H9 (cell line): ENCODE results near the gene ZRANB3. TPM values are rescaled to one million over a fixed set of nuclear protein-coding genes. Genes with fewer than 3 reads are reported as not detected.

ENCODE experiments used
- DNase-seq: peaks from one replicate; pipeline ENCODE4 v3.0.0-alpha.2; 2017
- H2AFZ ChIP-seq: one replicate; pipeline ENCODE4 v1.6.1; 2013; ENCODE audit warnings: mild to moderate bottlenecking, low read length, control low read depth, moderate library complexity
- H2AK5ac ChIP-seq: 2 replicates; pipeline ENCODE4 v1.6.1; 2013; ENCODE audit warnings: low read length, control low read depth, mixed read lengths; ENCODE audit not compliant: insufficient read length
- H2BK120ac ChIP-seq: one replicate; pipeline ENCODE4 v1.6.1; 2013; ENCODE audit warnings: low read depth, mild to moderate bottlenecking, low read length, control low read depth, inconsistent platforms; ENCODE audit not compliant: poor library complexity, severe bottlenecking
- H2BK12ac ChIP-seq: 2 replicates; pipeline ENCODE4 v1.6.1; 2013; ENCODE audit warnings: low read length, control low read depth, mixed read lengths, low read depth; ENCODE audit not compliant: insufficient read length
- H2BK15ac ChIP-seq: 2 replicates; pipeline ENCODE4 v1.6.1; 2013; ENCODE audit warnings: low read depth, low read length, control low read depth
- H2BK20ac ChIP-seq: one replicate; pipeline ENCODE4 v1.6.1; 2013; ENCODE audit warnings: low read depth, mild to moderate bottlenecking, low read length, control low read depth, inconsistent platforms; ENCODE audit not compliant: poor library complexity, severe bottlenecking
- H2BK5ac ChIP-seq: 2 replicates; pipeline ENCODE4 v1.6.1; 2013; ENCODE audit warnings: low read length, control low read depth, mixed read lengths; ENCODE audit not compliant: insufficient read length
- H3K14ac ChIP-seq: 2 replicates; pipeline ENCODE4 v1.6.1; 2013; ENCODE audit warnings: low read length, control low read depth; ENCODE audit not compliant: insufficient read depth
- H3K18ac ChIP-seq: 2 replicates; pipeline ENCODE4 v1.6.1; 2013; ENCODE audit warnings: low read depth, mild to moderate bottlenecking, mixed read lengths, low read length, control low read depth; ENCODE audit not compliant: insufficient read length
- H3K23ac ChIP-seq: 2 replicates; pipeline ENCODE4 v1.6.1; 2013; ENCODE audit warnings: low read length, control low read depth, mixed read lengths, low read depth; ENCODE audit not compliant: insufficient read length
- H3K23me2 ChIP-seq: 2 replicates; pipeline ENCODE4 v1.6.1; 2013; ENCODE audit warnings: low read depth, mild to moderate bottlenecking, mixed read lengths, low read length, control low read depth; ENCODE audit not compliant: insufficient read length, poor library complexity, severe bottlenecking
- H3K27ac ChIP-seq: 2 replicates; pipeline ENCODE4 v1.5.1; 2013; ENCODE audit warnings: low read length, control low read depth, mixed read lengths, low read depth; ENCODE audit not compliant: insufficient read length
- H3K27me3 ChIP-seq: 2 replicates; pipeline ENCODE4 v1.6.1; 2013; ENCODE audit warnings: low read length, control low read depth, inconsistent platforms; ENCODE audit not compliant: insufficient read depth
- H3K4ac ChIP-seq: 2 replicates; pipeline ENCODE4 v1.6.1; 2013; ENCODE audit warnings: low read depth, mild to moderate bottlenecking, control low read depth, inconsistent platforms, low read length, moderate library complexity
- H3K4me1 ChIP-seq: 2 replicates; pipeline ENCODE4 v1.6.1; 2013; ENCODE audit warnings: low read length, control low read depth, inconsistent platforms; ENCODE audit not compliant: insufficient read depth
- H3K4me2 ChIP-seq: 2 replicates; pipeline ENCODE4 v1.6.1; 2013; ENCODE audit warnings: low read length, control low read depth, mixed read lengths; ENCODE audit not compliant: insufficient read length, insufficient read depth
- H3K56ac ChIP-seq: 2 replicates; pipeline ENCODE4 v1.6.1; 2013; ENCODE audit warnings: low read depth, mild to moderate bottlenecking, mixed read lengths, low read length, control low read depth; ENCODE audit not compliant: insufficient read length
- H3K79me1 ChIP-seq: 2 replicates; pipeline ENCODE4 v1.6.1; 2013; ENCODE audit warnings: low read depth, mild to moderate bottlenecking, moderate library complexity, low read length, control low read depth, inconsistent platforms; ENCODE audit not compliant: insufficient read depth, poor library complexity, severe bottlenecking
- H3K79me2 ChIP-seq: 2 replicates; pipeline ENCODE4 v1.6.1; 2013; ENCODE audit warnings: low read length, control low read depth, inconsistent platforms; ENCODE audit not compliant: insufficient read depth
- H3K9ac ChIP-seq: 2 replicates; pipeline ENCODE4 v1.6.1; 2013; ENCODE audit warnings: low read length, control low read depth, mixed read lengths; ENCODE audit not compliant: insufficient read length; ENCODE audit errors: extremely low read depth
- H3K9me3 ChIP-seq: one replicate; pipeline ENCODE4 v1.6.1; 2013; ENCODE audit warnings: low read depth, low read length, inconsistent platforms; ENCODE audit not compliant: control insufficient read depth
- H3T11ph ChIP-seq: one replicate; pipeline ENCODE4 v1.6.1; 2013; ENCODE audit warnings: mild to moderate bottlenecking, low read length, control low read depth, inconsistent platforms
- H4K20me1 ChIP-seq: one replicate; pipeline ENCODE4 v1.6.1; 2013; ENCODE audit not compliant: control insufficient read depth, insufficient read length, insufficient read depth
- H4K5ac ChIP-seq: 2 replicates; pipeline ENCODE4 v1.6.1; 2013; ENCODE audit warnings: low read depth, mild to moderate bottlenecking, mixed read lengths, low read length, control low read depth; ENCODE audit not compliant: insufficient read length
- H4K8ac ChIP-seq: replicated peaks from 2 replicates; pipeline ENCODE4 v1.6.1; 2013; ENCODE audit warnings: low read length, control low read depth, mixed read lengths, low read depth; ENCODE audit not compliant: insufficient read length
- H4K91ac ChIP-seq: 2 replicates; pipeline ENCODE4 v1.6.1; 2013; ENCODE audit warnings: low read depth, mild to moderate bottlenecking, moderate library complexity, mixed read lengths, low read length, control low read depth; ENCODE audit not compliant: insufficient read length
- H3K27ac Mint-ChIP-seq, 3 experiments: 2 replicates in 2 of 3; 3 replicates in 1 of 3; pipeline ENCODE4 v1.8.0; 2020 to 2021; ENCODE audit warnings: mixed read lengths in 3 of 3, mild to moderate bottlenecking in 1 of 3, moderate library complexity in 1 of 3
- H3K27me3 Mint-ChIP-seq: 2 replicates; pipeline ENCODE4 v1.8.0; 2021; ENCODE audit warnings: low read depth, mild to moderate bottlenecking, moderate library complexity, mixed read lengths
- H3K36me3 Mint-ChIP-seq, 3 experiments: 2 replicates in 2 of 3; 3 replicates in 1 of 3; pipeline ENCODE4 v1.8.0; 2020 to 2021; ENCODE audit warnings: low read depth in 3 of 3, mixed read lengths in 3 of 3; ENCODE audit not compliant: insufficient read depth in 1 of 3
- H3K4me1 Mint-ChIP-seq, 2 experiments: 2 replicates each; pipeline ENCODE4 v1.8.0; 2020; ENCODE audit warnings: mixed read lengths in 2 of 2
- H3K4me3 Mint-ChIP-seq, 2 experiments: 2 replicates in 1 of 2; 3 replicates in 1 of 2; pipeline ENCODE4 v1.8.0; 2020 to 2021; ENCODE audit warnings: mild to moderate bottlenecking in 2 of 2, mixed read lengths in 2 of 2, moderate library complexity in 1 of 2
- H3K9me3 Mint-ChIP-seq, 2 experiments: 2 replicates in 1 of 2; 3 replicates in 1 of 2; pipeline ENCODE4 v1.8.0; 2020; ENCODE audit warnings: mild to moderate bottlenecking in 2 of 2, mixed read lengths in 2 of 2, moderate library complexity in 1 of 2
- WGBS: extraction: QIAGEN DNeasy Blood & Tissue Kit; methylation state at CpG from one replicate; pipeline ENCODE4 v1.1.7; 2013; ENCODE audit warnings: missing lambda C conversion rate, low lambda C conversion rate, mixed read lengths; ENCODE audit not compliant: insufficient read length; ENCODE audit errors: extremely low coverage; 5-methylcytosine and 5-hydroxymethylcytosine counted together
- total RNA-seq: library from RNA; stranded (reverse); gene quantifications from 2 replicates; pipeline ENCODE4 v1.2.1, GENCODE V29; 2021
- TF ChIP-seq, protein P1 (sequence below): fragments of 200-600 bp; sonication (generic); conservative IDR thresholded peaks from 3 replicates; pipeline ENCODE4 v1.8.0; 2021; ENCODE audit warnings: antibody characterized with exemption, mild to moderate bottlenecking

The ZRANB3 gene
- total RNA-seq, 1 experiment from 2014 or later = 16.7 TPM

- H4K91ac ChIP-seq = no peak overlapping the region
- H3T11ph ChIP-seq = no peak overlapping the region
- no peak overlapping the region for H2BK5ac ChIP-seq
- H2BK20ac ChIP-seq = no peak overlapping the region
- Mint-ChIP-seq H3K27me3 (no peaks in the 10 kb centered on the region), H3K4me3 (no peak overlapping the region), H3K9me3 (no peaks in the 10 kb centered on the region), H3K36me3 (peaks cover 3 to 10% (median 5%) of the 10 kb centered on the region in 3 experiments; a peak in 5 of 7 replicates), H3K4me1 (peaks cover 3 to 9% of the 10 kb centered on the region in 2 experiments), H3K27ac (no peak overlapping the region)
- no peak overlapping the region for H2AK5ac ChIP-seq
- no peak overlapping the region for H4K8ac ChIP-seq
- H3K27ac ChIP-seq = no peak overlapping the region
- no peaks in the 10 kb centered on the region for H3K79me1 ChIP-seq
- H2AFZ ChIP-seq = no peak overlapping the region
- H3K9ac ChIP-seq = no peak overlapping the region
- no peak overlapping the region for H2BK12ac ChIP-seq
- H2BK120ac ChIP-seq = no peak overlapping the region
- H4K20me1 ChIP-seq = no peaks in the 10 kb centered on the region
- H3K4me1 ChIP-seq = no peaks in the 10 kb centered on the region
- no peak overlapping the region for H3K23ac ChIP-seq
- no peak overlapping the region for H3K14ac ChIP-seq
- H3K4ac ChIP-seq = no peak overlapping the region
- no peaks in the 10 kb centered on the region for H3K27me3 ChIP-seq
- no peak overlapping the region for H3K4me2 ChIP-seq
- no peak overlapping the region for H4K5ac ChIP-seq
- no peaks in the 10 kb centered on the region for H3K23me2 ChIP-seq
- peaks cover 5% of the 10 kb centered on the region; the same call in 1 of the 2 replicates for H3K79me2 ChIP-seq
- no CpG with 5 or more reads among the region's 5 CpGs for WGBS
- no peaks in the 10 kb centered on the region for H3K9me3 ChIP-seq
- H3K18ac ChIP-seq = no peak overlapping the region
- no peak overlapping the region for H2BK15ac ChIP-seq
- H3K56ac ChIP-seq = no peak overlapping the region
- TF ChIP-seq, protein P1, sequence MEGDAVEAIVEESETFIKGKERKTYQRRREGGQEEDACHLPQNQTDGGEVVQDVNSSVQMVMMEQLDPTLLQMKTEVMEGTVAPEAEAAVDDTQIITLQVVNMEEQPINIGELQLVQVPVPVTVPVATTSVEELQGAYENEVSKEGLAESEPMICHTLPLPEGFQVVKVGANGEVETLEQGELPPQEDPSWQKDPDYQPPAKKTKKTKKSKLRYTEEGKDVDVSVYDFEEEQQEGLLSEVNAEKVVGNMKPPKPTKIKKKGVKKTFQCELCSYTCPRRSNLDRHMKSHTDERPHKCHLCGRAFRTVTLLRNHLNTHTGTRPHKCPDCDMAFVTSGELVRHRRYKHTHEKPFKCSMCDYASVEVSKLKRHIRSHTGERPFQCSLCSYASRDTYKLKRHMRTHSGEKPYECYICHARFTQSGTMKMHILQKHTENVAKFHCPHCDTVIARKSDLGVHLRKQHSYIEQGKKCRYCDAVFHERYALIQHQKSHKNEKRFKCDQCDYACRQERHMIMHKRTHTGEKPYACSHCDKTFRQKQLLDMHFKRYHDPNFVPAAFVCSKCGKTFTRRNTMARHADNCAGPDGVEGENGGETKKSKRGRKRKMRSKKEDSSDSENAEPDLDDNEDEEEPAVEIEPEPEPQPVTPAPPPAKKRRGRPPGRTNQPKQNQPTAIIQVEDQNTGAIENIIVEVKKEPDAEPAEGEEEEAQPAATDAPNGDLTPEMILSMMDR = no peak
- no peak for DNase-seq
Measured at GRCh38 chr2:135551356-135551755, 20.3 kb upstream of the ZRANB3 start.
